Sciatic nerve (tissue), 2 donors: ENCODE measurements around the gene YWHAE. TPM values are rescaled to one million over a fixed set of nuclear protein-coding genes. Genes with fewer than 3 reads are reported as not detected.
A peak's percentile ranks its signal among the peaks of the same experiment; 100 is the strongest.
"Not testable (repeated sequence)": the region's sequence is repeated elsewhere in the genome, so short reads cannot be mapped to it uniquely, and the experiment has no call there.

Experiments
- ATAC-seq: fragments of 200-7000 bp; cut with Tn5 transposase; one replicate; pipeline ENCODE4 v1.9.1; 2020; ENCODE audit warnings: mild to moderate bottlenecking, moderate library complexity
- DNase-seq: peaks from one replicate; pipeline ENCODE4 v3.0.0-alpha.2; 2020; ENCODE audit warnings: low spot score
- intact Hi-C: fragments of 100-400 bp; cut with DNase I; formaldehyde crosslinking; loops from one replicate; pipeline ENCODE4 v1.14.2; 2022
- total RNA-seq: library from RNA; stranded (reverse); fragmentation: NEBNext Ultra II Directional; extraction: Animal tissue kit (Norgen Biotek cat#: 25700); gene quantifications from one replicate; pipeline ENCODE4 v1.2.1, GENCODE V29; 2021
- donor health status: DM: no; HTN: no; CAD: no.
- donor health status: DM: no; HTN: no; CAD: no.

YWHAE gene
- total RNA-seq, 1 donor from 2014 or later: 473 TPM

GRCh38 chr17:1414001-1414574, 14.1 kb upstream of the YWHAE start:
- ATAC-seq (peak; percentile 14), DNase-seq (no peak)
- intact Hi-C loops: no loop called here

- intact Hi-C loops: no loop called here
- ATAC-seq (peak; percentile 81), DNase-seq (no peak)
These were observed 13.3 kb upstream of the YWHAE start for GRCh38 chr17:1413281-1413791.

GRCh38 chr17:1412185-1413110, 12.4 kb upstream of the YWHAE start:
- intact Hi-C loops: no loop called here

GRCh38 chr17:1402262-1402586, 2.2 kb upstream of the YWHAE start:
- no peak for ATAC-seq
- no peak for DNase-seq
- intact Hi-C loops: no loop called here

More at GRCh38 chr17:1412185-1413110, 12.4 kb upstream of the YWHAE start:
- ATAC-seq (peak; percentile 71), DNase-seq (no peak)

- peak; percentile 61 for ATAC-seq
- peak; percentile 75 for DNase-seq
- intact Hi-C loops: no loop called here
These were observed 917 bp downstream of the YWHAE start for GRCh38 chr17:1398931-1399678.

GRCh38 chr17:1398028-1398427, 2.0 kb downstream of the YWHAE start:
- ATAC-seq: no peak
- DNase-seq: no peak
- intact Hi-C loops: no loop called here

- ATAC-seq, DNase-seq, intact Hi-C loops: not testable (repeated sequence)
These were observed 4.0 kb downstream of the YWHAE start for GRCh38 chr17:1395876-1396665.

- DNase-seq (no peak), ATAC-seq (no peak)
- intact Hi-C loops: no loop called here
These were observed 8.4 kb downstream of the YWHAE start for GRCh38 chr17:1391577-1391976.

GRCh38 chr17:1390432-1391367, 9.3 kb downstream of the YWHAE start:
- ATAC-seq (no peak), DNase-seq (no peak)
- intact Hi-C loops: no loop called here

- intact Hi-C loops, ATAC-seq, DNase-seq: not testable (repeated sequence)
These were observed 12.4 kb downstream of the YWHAE start for GRCh38 chr17:1387490-1388227.

- DNase-seq, ATAC-seq, intact Hi-C loops: not testable (repeated sequence)
These were observed 13.3 kb downstream of the YWHAE start for GRCh38 chr17:1386675-1387190.

- DNase-seq (no peak), ATAC-seq (no peak)
- intact Hi-C loops: no loop called here
These were observed 13.8 kb downstream of the YWHAE start for GRCh38 chr17:1386265-1386664.

- DNase-seq (no peak), ATAC-seq (no peak)
- intact Hi-C loops: no loop called here
These were observed 14.2 kb downstream of the YWHAE start for GRCh38 chr17:1385861-1386260.

- no peak for ATAC-seq
- intact Hi-C loops: no loop called here
These were observed 15.1 kb downstream of the YWHAE start for GRCh38 chr17:1384905-1385435.

GRCh38 chr17:1379930-1380313, 20.1 kb downstream of the YWHAE start:
- intact Hi-C loops: no loop called here
- no peak for DNase-seq
- ATAC-seq: peak; percentile 47

More at GRCh38 chr17:1384905-1385435, 15.1 kb downstream of the YWHAE start:
- no peak for DNase-seq

- DNase-seq: no peak
- no peak for ATAC-seq
- intact Hi-C loops: no loop called here
These were observed 20.7 kb downstream of the YWHAE start for GRCh38 chr17:1379208-1379929.
